Measurements from ENCODE around the gene PPM1H.

Gene PPM1H

DNA sequence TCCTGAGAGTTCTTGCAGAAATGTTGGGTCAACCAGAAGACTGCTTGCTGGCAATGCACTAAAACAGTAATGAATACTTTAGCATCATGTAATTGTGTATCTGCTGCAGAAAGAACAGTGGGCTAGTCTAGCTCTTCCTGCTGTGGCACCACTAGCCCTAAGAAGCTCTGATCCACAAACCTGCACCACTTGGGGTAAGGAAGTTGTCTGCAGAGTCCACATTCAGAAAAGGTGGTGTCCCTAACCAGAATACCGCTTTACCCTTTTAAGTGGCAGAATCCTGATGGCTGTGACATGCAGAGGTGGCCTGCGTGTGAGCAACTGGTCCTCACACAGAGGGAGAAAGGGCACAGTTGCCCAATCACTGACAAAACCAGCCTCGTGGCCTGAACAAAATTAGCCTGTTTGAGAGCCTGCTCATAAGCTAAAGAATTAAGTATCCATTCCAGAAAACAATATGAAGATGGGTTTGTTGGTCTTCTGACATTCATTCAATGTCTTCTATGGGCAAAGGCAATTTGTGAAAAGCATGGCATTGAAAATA, 165.8 kb downstream of the PPM1H start:
- peak overlapping the region in 1 of 2 experiments; percentile 6 for H3K18ac ChIP-seq (ENCODE audit: low read depth in 1 of 2, low read length in 2 of 2)
- H2AFZ ChIP-seq (ENCODE audit: low read depth, low read length): no peak overlapping the region
- H3K9me3 ChIP-seq (ENCODE audit: control insufficient read depth, low read length): no peaks in the 10 kb centered on the region

DNA sequence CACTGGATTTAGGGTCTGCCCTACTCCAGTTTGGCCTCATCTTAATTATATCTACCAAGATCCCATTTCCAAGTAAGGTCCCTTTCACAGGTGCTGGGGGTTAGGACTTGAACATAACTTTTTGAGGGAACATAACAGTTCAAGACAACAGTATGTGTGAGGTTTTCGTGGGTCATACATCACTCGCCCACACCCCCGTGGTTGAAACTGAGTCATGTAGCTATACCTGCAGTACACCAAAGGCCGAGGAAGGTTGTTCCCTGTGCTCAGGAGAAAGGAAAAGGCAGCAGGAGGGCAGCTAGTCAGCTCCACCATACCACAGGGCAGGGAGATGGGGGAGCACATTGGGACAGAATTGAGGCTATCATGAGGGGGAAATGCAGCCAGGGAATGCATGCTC, 167.0 kb downstream of the PPM1H start:
- no peaks in the 10 kb centered on the region for H3K79me1 ChIP-seq (replicated peaks; ENCODE audit: low read length, poor library complexity, severe bottlenecking)
- H3K4ac ChIP-seq (ENCODE audit: low read depth in 1 of 2, low read length in 2 of 2): peak overlapping the region in 1 of 2 experiments; percentile 66
- H3K9me3 ChIP-seq (ENCODE audit: control insufficient read depth, low read length): no peaks in the 10 kb centered on the region
- peaks cover 0 to 3% of the 10 kb centered on the region in 2 experiments for H3K36me3 ChIP-seq (ENCODE audit: control insufficient read depth in 1 of 2, insufficient read depth in 2 of 2, low read depth in 1 of 2, low read length in 2 of 2)
- no peak overlapping the region for H3K27ac ChIP-seq (ENCODE audit: low read length, poor library complexity, severe bottlenecking)
- no peak overlapping the region for H2BK12ac ChIP-seq (ENCODE audit: low read length in 2 of 2)
- H3K9ac ChIP-seq (ENCODE audit: low read length): no peak overlapping the region
- no peak overlapping the region for H2AFZ ChIP-seq (ENCODE audit: low read depth, low read length)
- no peak overlapping the region for H2BK120ac ChIP-seq (ENCODE audit: low read depth, low read length)
- H2BK5ac ChIP-seq (ENCODE audit: low read depth, low read length, poor library complexity, severe bottlenecking): no peak overlapping the region
- no peaks in the 10 kb centered on the region for H3K27me3 ChIP-seq (ENCODE audit: control insufficient read depth in 1 of 2, insufficient read depth in 1 of 2, low read length in 2 of 2)
- no peak overlapping the region for H4K91ac ChIP-seq (ENCODE audit: low read length)
- peak overlapping the region in 1 of 2 experiments; percentile 35 for H3K14ac ChIP-seq (ENCODE audit: low read length in 2 of 2)
- no peak overlapping the region for H3K4me2 ChIP-seq (ENCODE audit: low read length, poor library complexity, severe bottlenecking)
- H3K23ac ChIP-seq (ENCODE audit: low read length in 2 of 2): no peak overlapping the region
- peaks cover 6% of the 10 kb centered on the region for H3K4me1 ChIP-seq (ENCODE audit: control insufficient read depth, insufficient read depth, low read depth, low read length)
- 94% methylated on average over 4 of the region's 4 CpGs for WGBS
- no peak overlapping the region for H2AK5ac ChIP-seq (ENCODE audit: low read length, severe bottlenecking)
- no peak overlapping the region for H2BK15ac ChIP-seq (ENCODE audit: low read depth, poor library complexity, severe bottlenecking)
- H3K18ac ChIP-seq (ENCODE audit: low read depth in 1 of 2, low read length in 2 of 2): peak overlapping the region in 1 of 2 experiments; percentile 24
- H4K8ac ChIP-seq (ENCODE audit: low read length): no peak overlapping the region
- no peak for DNase-seq
- H3K4me3 ChIP-seq (ENCODE audit: insufficient read depth in 1 of 2, low read depth in 1 of 2, low read length in 2 of 2): no peak overlapping the region

More for the DNA sequence above, 165.8 kb downstream of the PPM1H start:
- Histone ChIP-seq H3K23ac (ENCODE audit: low read length in 2 of 2) (no peak overlapping the region), H3K4ac (ENCODE audit: low read depth in 1 of 2, low read length in 2 of 2) (no peak overlapping the region), H3K4me1 (ENCODE audit: control insufficient read depth, insufficient read depth, low read depth, low read length) (peaks cover 6% of the 10 kb centered on the region), H3K27ac (ENCODE audit: low read length, poor library complexity, severe bottlenecking) (no peak overlapping the region), H3K27me3 (ENCODE audit: control insufficient read depth in 1 of 2, insufficient read depth in 1 of 2, low read length in 2 of 2) (no peaks in the 10 kb centered on the region), H3K36me3 (ENCODE audit: control insufficient read depth in 1 of 2, insufficient read depth in 2 of 2, low read depth in 1 of 2, low read length in 2 of 2) (peaks cover 0 to 3% of the 10 kb centered on the region in 2 experiments), H2BK12ac (ENCODE audit: low read length in 2 of 2) (no peak overlapping the region), H2BK5ac (ENCODE audit: low read depth, low read length, poor library complexity, severe bottlenecking) (no peak overlapping the region), H3K9ac (ENCODE audit: low read length) (no peak overlapping the region), H3K79me1 (replicated peaks; ENCODE audit: low read length, poor library complexity, severe bottlenecking) (no peaks in the 10 kb centered on the region), H2BK120ac (ENCODE audit: low read depth, low read length) (no peak overlapping the region), H4K8ac (ENCODE audit: low read length) (no peak overlapping the region), H2BK15ac (ENCODE audit: low read depth, poor library complexity, severe bottlenecking) (no peak overlapping the region), H3K14ac (ENCODE audit: low read length in 2 of 2) (no peak overlapping the region), H3K4me3 (ENCODE audit: insufficient read depth in 1 of 2, low read depth in 1 of 2, low read length in 2 of 2) (no peak overlapping the region), H4K91ac (ENCODE audit: low read length) (no peak overlapping the region), H3K4me2 (ENCODE audit: low read length, poor library complexity, severe bottlenecking) (no peak overlapping the region), H2AK5ac (ENCODE audit: low read length, severe bottlenecking) (no peak overlapping the region)
- WGBS: 96% methylated on average over 2 of the region's 3 CpGs
- DNase-seq: no peak

DNA sequence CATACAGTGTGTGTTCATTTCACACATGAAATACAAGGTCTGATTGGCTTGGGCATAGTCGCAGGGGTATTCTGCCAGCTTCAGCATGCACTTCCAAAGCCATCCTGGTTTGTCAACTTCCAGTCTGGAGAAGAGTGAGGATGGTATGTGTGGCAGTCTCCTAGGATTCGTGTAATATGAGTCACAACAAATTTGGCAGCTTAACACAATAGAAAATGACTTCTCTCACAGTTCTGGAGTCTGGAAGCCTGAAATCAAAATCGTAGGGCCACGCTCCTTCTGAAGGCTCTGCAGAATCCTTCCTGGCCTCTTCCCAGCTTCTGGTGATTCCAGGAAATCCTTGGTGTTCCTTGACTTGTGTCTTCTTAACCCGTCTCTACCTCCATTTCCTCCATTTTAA, 167.5 kb downstream of the PPM1H start:
- no peak overlapping the region for H3K4me2 ChIP-seq (ENCODE audit: low read length, poor library complexity, severe bottlenecking)
- H3K4ac ChIP-seq (ENCODE audit: low read depth in 1 of 2, low read length in 2 of 2): no peak overlapping the region
- H4K8ac ChIP-seq (ENCODE audit: low read length): no peak overlapping the region
- no peaks in the 10 kb centered on the region for H3K9me3 ChIP-seq (ENCODE audit: control insufficient read depth, low read length)
- H3K23ac ChIP-seq (ENCODE audit: low read length in 2 of 2): no peak overlapping the region
- H3K18ac ChIP-seq (ENCODE audit: low read depth in 1 of 2, low read length in 2 of 2): peak overlapping the region in 1 of 2 experiments; percentile 24
- no peak overlapping the region for H2AFZ ChIP-seq (ENCODE audit: low read depth, low read length)
- WGBS: 80% methylated on average over 5 of the region's 5 CpGs
- no peaks in the 10 kb centered on the region for H3K27me3 ChIP-seq (ENCODE audit: control insufficient read depth in 1 of 2, insufficient read depth in 1 of 2, low read length in 2 of 2)
- H2BK120ac ChIP-seq (ENCODE audit: low read depth, low read length): no peak overlapping the region
- no peak overlapping the region for H4K91ac ChIP-seq (ENCODE audit: low read length)
- no peak overlapping the region for H2BK5ac ChIP-seq (ENCODE audit: low read depth, low read length, poor library complexity, severe bottlenecking)
- H3K4me1 ChIP-seq (ENCODE audit: control insufficient read depth, insufficient read depth, low read depth, low read length): peaks cover 6% of the 10 kb centered on the region
- no peak overlapping the region for H2AK5ac ChIP-seq (ENCODE audit: low read length, severe bottlenecking)
- H3K79me1 ChIP-seq (replicated peaks; ENCODE audit: low read length, poor library complexity, severe bottlenecking): no peaks in the 10 kb centered on the region
- no peak overlapping the region for H2BK15ac ChIP-seq (ENCODE audit: low read depth, poor library complexity, severe bottlenecking)
- H3K9ac ChIP-seq (ENCODE audit: low read length): no peak overlapping the region
- H3K27ac ChIP-seq (ENCODE audit: low read length, poor library complexity, severe bottlenecking): no peak overlapping the region
- no peak overlapping the region for H2BK12ac ChIP-seq (ENCODE audit: low read length in 2 of 2)
- no peak overlapping the region for H3K4me3 ChIP-seq (ENCODE audit: insufficient read depth in 1 of 2, low read depth in 1 of 2, low read length in 2 of 2)
- peaks cover 0 to 3% of the 10 kb centered on the region in 2 experiments for H3K36me3 ChIP-seq (ENCODE audit: control insufficient read depth in 1 of 2, insufficient read depth in 2 of 2, low read depth in 1 of 2, low read length in 2 of 2)
- DNase-seq: no peak
- H3K14ac ChIP-seq (ENCODE audit: low read length in 2 of 2): no peak overlapping the region

DNA sequence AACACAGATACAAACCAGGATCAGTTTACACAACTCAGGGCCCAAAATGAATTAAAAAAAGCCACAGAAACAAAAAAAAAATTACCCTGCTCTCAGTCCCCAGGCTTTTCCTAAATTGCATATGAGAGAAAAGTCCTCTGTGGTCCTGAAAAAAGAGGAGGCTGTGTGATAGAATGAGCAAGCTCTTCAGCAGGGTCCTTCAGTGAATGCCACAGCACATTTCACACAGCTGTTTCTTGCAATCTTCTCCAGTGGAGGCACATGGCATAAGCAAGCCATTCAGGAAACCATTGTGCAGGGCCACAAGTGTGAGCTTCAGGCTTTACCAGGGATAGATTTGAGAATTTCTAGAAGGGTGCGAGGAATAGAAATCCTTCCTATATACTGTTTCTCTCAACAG, 168.5 kb downstream of the PPM1H start:
- Histone ChIP-seq H2BK5ac (ENCODE audit: low read depth, low read length, poor library complexity, severe bottlenecking) (no peak overlapping the region), H3K9me3 (ENCODE audit: control insufficient read depth, low read length) (no peaks in the 10 kb centered on the region), H3K27ac (ENCODE audit: low read length, poor library complexity, severe bottlenecking) (no peak overlapping the region), H2BK120ac (ENCODE audit: low read depth, low read length) (no peak overlapping the region), H3K4ac (ENCODE audit: low read depth in 1 of 2, low read length in 2 of 2) (no peak overlapping the region), H3K79me1 (replicated peaks; ENCODE audit: low read length, poor library complexity, severe bottlenecking) (no peaks in the 10 kb centered on the region), H3K4me2 (ENCODE audit: low read length, poor library complexity, severe bottlenecking) (no peak overlapping the region), H2AK5ac (ENCODE audit: low read length, severe bottlenecking) (no peak overlapping the region), H2AFZ (ENCODE audit: low read depth, low read length) (no peak overlapping the region), H3K36me3 (ENCODE audit: control insufficient read depth in 1 of 2, insufficient read depth in 2 of 2, low read depth in 1 of 2, low read length in 2 of 2) (peaks cover 0 to 3% of the 10 kb centered on the region in 2 experiments), H3K18ac (ENCODE audit: low read depth in 1 of 2, low read length in 2 of 2) (no peak overlapping the region), H4K8ac (ENCODE audit: low read length) (no peak overlapping the region), H3K14ac (ENCODE audit: low read length in 2 of 2) (no peak overlapping the region), H2BK12ac (ENCODE audit: low read length in 2 of 2) (no peak overlapping the region), H3K4me3 (ENCODE audit: insufficient read depth in 1 of 2, low read depth in 1 of 2, low read length in 2 of 2) (no peak overlapping the region), H3K4me1 (ENCODE audit: control insufficient read depth, insufficient read depth, low read depth, low read length) (peaks cover 6% of the 10 kb centered on the region), H3K9ac (ENCODE audit: low read length) (no peak overlapping the region), H3K27me3 (ENCODE audit: control insufficient read depth in 1 of 2, insufficient read depth in 1 of 2, low read length in 2 of 2) (no peaks in the 10 kb centered on the region), H4K91ac (ENCODE audit: low read length) (no peak overlapping the region), H2BK15ac (ENCODE audit: low read depth, poor library complexity, severe bottlenecking) (no peak overlapping the region), H3K23ac (ENCODE audit: low read length in 2 of 2) (no peak overlapping the region)
- WGBS: no CpG with 5 or more reads among the region's 1 CpG
- DNase-seq: no peak

Data from mesenchymal stem cell (in vitro differentiated cells and primary cell).